ENCODE results near the gene PLEKHA1. TPM values are rescaled to one million over a fixed set of nuclear protein-coding genes. Genes with fewer than 3 reads are reported as not detected.

Gene PLEKHA1
- total RNA-seq, 2 donors from 2014 or later: 22.3 to 46.8 TPM

GRCh38 chr10:122392835-122393234, 18.3 kb downstream of the PLEKHA1 start:
- ATAC-seq (ENCODE audit: insufficient number of reproducible peaks, low FRiP score, low read depth): no peak
- no peak overlapping the region for H3K4me3 ChIP-seq

DNA sequence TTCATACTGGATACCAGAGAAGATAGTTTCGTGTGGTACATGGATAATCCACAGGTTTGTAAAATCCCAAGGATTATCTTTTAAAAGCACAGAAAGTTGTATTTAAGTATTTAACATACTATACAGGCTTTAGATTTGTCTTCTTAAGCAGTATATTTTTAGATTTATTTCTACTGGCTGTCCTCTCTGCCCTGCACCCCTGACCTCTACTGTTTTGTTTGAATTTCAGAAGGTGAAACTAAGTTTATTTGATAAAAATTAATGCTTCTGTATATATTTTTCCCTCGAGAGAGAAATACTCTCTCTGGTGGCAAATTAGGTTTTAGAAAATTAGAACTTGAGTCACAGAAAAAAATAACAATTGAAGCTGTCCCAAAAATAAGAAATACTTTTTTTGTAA, 18.8 kb downstream of the PLEKHA1 start:
- H3K27me3 ChIP-seq (replicated peaks; ENCODE audit: insufficient read depth): no peaks in the 10 kb centered on the region
- no peak for TF ChIP-seq CTCF (IDR thresholded peaks at IDR 0.05)
- no peaks in the 10 kb centered on the region for H3K9me3 ChIP-seq
- DNase-seq (ENCODE audit: low spot score): no peak
- ATAC-seq (ENCODE audit: insufficient number of reproducible peaks, low FRiP score, low read depth): no peak
- no peak overlapping the region for H3K4me3 ChIP-seq
- no peak overlapping the region for H3K27ac ChIP-seq
- H3K36me3 ChIP-seq: peaks cover 6% of the 10 kb centered on the region
- peaks cover 12 to 28% of the 10 kb centered on the region in 2 donors for H3K4me1 ChIP-seq (ENCODE audit: control insufficient read depth in 1 of 2, low read depth in 2 of 2)

More at GRCh38 chr10:122392835-122393234, 18.3 kb downstream of the PLEKHA1 start:
- TF ChIP-seq CTCF (IDR thresholded peaks at IDR 0.05): no peak
- Histone ChIP-seq H3K4me1 (ENCODE audit: control insufficient read depth in 1 of 2, low read depth in 2 of 2) (peaks cover 12 to 28% of the 10 kb centered on the region in 2 donors), H3K27me3 (replicated peaks; ENCODE audit: insufficient read depth) (no peaks in the 10 kb centered on the region), H3K27ac (no peak overlapping the region), H3K36me3 (peaks cover 6% of the 10 kb centered on the region), H3K9me3 (no peaks in the 10 kb centered on the region)
- no peak for DNase-seq (ENCODE audit: low spot score)

GRCh38 chr10:122402548-122403131, 28.1 kb downstream of the PLEKHA1 start:
- no peak for TF ChIP-seq CTCF (IDR thresholded peaks at IDR 0.05)
- Histone ChIP-seq H3K9me3 (no peaks in the 10 kb centered on the region), H3K4me1 (ENCODE audit: control insufficient read depth in 1 of 2, low read depth in 2 of 2) (peaks cover 5 to 9% of the 10 kb centered on the region in 2 donors), H3K36me3 (peaks cover 8% of the 10 kb centered on the region), H3K27ac (no peak overlapping the region), H3K4me3 (no peak overlapping the region), H3K27me3 (replicated peaks; ENCODE audit: insufficient read depth) (no peaks in the 10 kb centered on the region)
- no peak for ATAC-seq (ENCODE audit: insufficient number of reproducible peaks, low FRiP score, low read depth)
- no peak for DNase-seq (ENCODE audit: low spot score)

DNA sequence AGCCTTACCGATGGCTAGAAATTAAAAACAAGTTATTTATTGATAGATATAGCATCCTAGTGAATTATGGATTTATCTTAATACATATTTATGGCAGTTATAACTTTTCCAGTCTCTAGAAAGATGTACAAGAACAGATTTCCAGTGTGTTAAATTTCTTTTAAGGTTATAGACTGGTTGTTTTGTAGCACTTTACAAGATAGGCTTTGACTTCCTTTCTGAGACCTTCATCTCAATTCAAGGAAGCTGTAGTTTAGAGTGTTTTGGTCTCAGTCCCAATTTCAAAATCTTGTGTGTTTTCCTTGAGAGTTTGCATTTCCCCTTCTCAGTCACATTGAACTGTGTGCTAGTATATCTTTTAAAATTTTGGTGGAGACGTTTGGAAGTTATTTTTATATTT, 30.1 kb downstream of the PLEKHA1 start:
- Histone ChIP-seq H3K27me3 (replicated peaks; ENCODE audit: insufficient read depth) (no peaks in the 10 kb centered on the region), H3K4me1 (ENCODE audit: control insufficient read depth in 1 of 2, low read depth in 2 of 2) (peaks cover 5 to 9% of the 10 kb centered on the region in 2 donors), H3K27ac (no peak overlapping the region), H3K36me3 (peaks cover 8% of the 10 kb centered on the region), H3K9me3 (no peaks in the 10 kb centered on the region), H3K4me3 (no peak overlapping the region)
- TF ChIP-seq CTCF (IDR thresholded peaks at IDR 0.05): no peak
- ATAC-seq (ENCODE audit: insufficient number of reproducible peaks, low FRiP score, low read depth) (no peak), DNase-seq (ENCODE audit: low spot score) (no peak)

GRCh38 chr10:122407375-122408125, 33.0 kb downstream of the PLEKHA1 start:
- Histone ChIP-seq H3K4me3 (no peak overlapping the region), H3K27me3 (replicated peaks; ENCODE audit: insufficient read depth) (no peaks in the 10 kb centered on the region), H3K27ac (no peak overlapping the region), H3K9me3 (no peaks in the 10 kb centered on the region), H3K36me3 (peaks cover 5% of the 10 kb centered on the region), H3K4me1 (ENCODE audit: control insufficient read depth in 1 of 2, low read depth in 2 of 2) (peaks cover 5 to 9% of the 10 kb centered on the region in 2 donors)
- ATAC-seq (ENCODE audit: insufficient number of reproducible peaks, low FRiP score, low read depth) (no peak), DNase-seq (ENCODE audit: low spot score) (no peak)
- TF ChIP-seq CTCF (IDR thresholded peaks at IDR 0.05): no peak
